GM23338 (cell line): Measurements from ENCODE around the gene MTOR. TPM values are rescaled to one million over a fixed set of nuclear protein-coding genes. Genes with fewer than 3 reads are reported as not detected.

ENCODE experiments used
- ATAC-seq: fragments of 200-7000 bp; cut with Tn5 transposase; 3 replicates; pipeline ENCODE4 v1.9.1; 2020
- DNase-seq: peaks from one replicate; pipeline ENCODE4 v3.0.0-alpha.2; 2015; ENCODE audit warnings: low spot score
- H2AFZ ChIP-seq: fragments of 200-600 bp; sonication (generic); 2 replicates; pipeline ENCODE4 v1.8.0; 2016; ENCODE audit warnings: antibody characterized with exemption, mild to moderate bottlenecking, moderate library complexity
- H3F3A ChIP-seq: fragments of 200-600 bp; sonication (generic); replicated peaks from 2 replicates; pipeline ENCODE4 v1.8.0; 2017; ENCODE audit warnings: antibody characterized with exemption, mixed run types, low read depth
- H3K27ac ChIP-seq: fragments of 200-600 bp; sonication (generic); 2 replicates; pipeline ENCODE4 v1.6.1; 2016; ENCODE audit warnings: low read depth
- H3K27me3 ChIP-seq: fragments of 200-600 bp; sonication (generic); 2 replicates; pipeline ENCODE4 v1.8.0; 2016; ENCODE audit warnings: mild to moderate bottlenecking, mixed run types, moderate library complexity; ENCODE audit not compliant: insufficient read depth
- H3K36me3 ChIP-seq: fragments of 200-600 bp; sonication (generic); 2 replicates; pipeline ENCODE4 v1.8.0; 2016; ENCODE audit warnings: mild to moderate bottlenecking; ENCODE audit not compliant: insufficient read depth
- H3K4me1 ChIP-seq: fragments of 200-600 bp; sonication (generic); 2 replicates; pipeline ENCODE4 v1.8.0; 2016; ENCODE audit warnings: mild to moderate bottlenecking, moderate library complexity; ENCODE audit not compliant: insufficient read depth
- H3K4me2 ChIP-seq: fragments of 200-600 bp; sonication (generic); 2 replicates; pipeline ENCODE4 v1.7.1; 2017; ENCODE audit warnings: mixed run types
- H3K4me3 ChIP-seq: fragments of 200-600 bp; sonication (generic); 2 replicates; pipeline ENCODE4 v1.6.1; 2016; ENCODE audit warnings: mixed run types
- H3K79me2 ChIP-seq: fragments of 200-600 bp; sonication (generic); replicated peaks from 2 replicates; pipeline ENCODE4 v1.8.0; 2017; ENCODE audit warnings: mild to moderate bottlenecking; ENCODE audit not compliant: insufficient read depth
- H3K9me2 ChIP-seq: fragments of 200-600 bp; sonication (generic); 2 replicates; pipeline ENCODE4 v1.8.0; 2017; ENCODE audit not compliant: insufficient read depth
- H4K20me1 ChIP-seq: fragments of 200-600 bp; sonication (generic); replicated peaks from 2 replicates; pipeline ENCODE4 v1.8.0; 2017; ENCODE audit warnings: mild to moderate bottlenecking; ENCODE audit not compliant: insufficient read depth
- H3K27ac Mint-ChIP-seq: 2 replicates; pipeline ENCODE4 v1.8.0; 2020; ENCODE audit warnings: inconsistent platforms, mild to moderate bottlenecking, moderate library complexity, mixed read lengths
- H3K27me3 Mint-ChIP-seq: 3 replicates; pipeline ENCODE4 v1.8.0; 2022; ENCODE audit warnings: low read depth, mild to moderate bottlenecking, moderate library complexity, mixed read lengths, inconsistent platforms; ENCODE audit not compliant: insufficient read depth, poor library complexity
- H3K36me3 Mint-ChIP-seq: 3 replicates; pipeline ENCODE4 v1.8.0; 2021; ENCODE audit warnings: low read depth, mild to moderate bottlenecking, inconsistent platforms, moderate library complexity, mixed read lengths
- H3K4me1 Mint-ChIP-seq: 3 replicates; pipeline ENCODE4 v1.8.0; 2020; ENCODE audit warnings: mild to moderate bottlenecking, inconsistent platforms, mixed read lengths
- H3K4me3 Mint-ChIP-seq: 3 replicates; pipeline ENCODE4 v1.8.0; 2021; ENCODE audit warnings: moderate library complexity, mild to moderate bottlenecking, inconsistent platforms, mixed read lengths
- H3K9me3 Mint-ChIP-seq: 3 replicates; pipeline ENCODE4 v1.8.0; 2020; ENCODE audit warnings: moderate library complexity, mild to moderate bottlenecking, inconsistent platforms, mixed read lengths
- CREB1 ChIP-seq: fragments of 250-450 bp; sonication (Bioruptor Pico); IDR thresholded peaks from 2 replicates; pipeline ENCODE4 v1.5.0; 2020; ENCODE audit warnings: low read depth, mild to moderate bottlenecking, moderate library complexity
- EZH2 ChIP-seq: fragments of 200-600 bp; sonication (generic); IDR thresholded peaks from one replicate; pipeline ENCODE4 v1.8.0; 2017; ENCODE audit warnings: antibody characterized with exemption, mild to moderate bottlenecking, low read depth; ENCODE audit not compliant: unreplicated experiment
- EZH2phosphoT487 ChIP-seq: fragments of 200-600 bp; sonication (generic); IDR thresholded peaks from one replicate; pipeline ENCODE4 v1.8.1; 2018; ENCODE audit warnings: antibody characterized with exemption; ENCODE audit not compliant: unreplicated experiment
- JUNB ChIP-seq: IDR thresholded peaks from one replicate; pipeline ENCODE4 v1.6.1; 2016; ENCODE audit warnings: antibody characterized with exemption; ENCODE audit not compliant: unreplicated experiment
- NANOG ChIP-seq: IDR thresholded peaks from 2 replicates; pipeline ENCODE4 v1.6.1; 2016; ENCODE audit warnings: antibody characterized with exemption, borderline replicate concordance
- POLR2AphosphoS5 ChIP-seq: IDR thresholded peaks from 2 replicates; pipeline ENCODE4 v1.6.1; 2016; ENCODE audit warnings: antibody characterized with exemption, low read depth
- STAT1 ChIP-seq: IDR thresholded peaks from one replicate; pipeline ENCODE4 v1.6.1; 2016; ENCODE audit warnings: antibody characterized with exemption; ENCODE audit not compliant: unreplicated experiment
- ZNF114 ChIP-seq: fragments of 250-450 bp; sonication (Bioruptor Pico); IDR thresholded peaks from 2 replicates; pipeline ENCODE4 v1.5.0; 2020; ENCODE audit warnings: mild to moderate bottlenecking, moderate library complexity
- ZNF331 ChIP-seq: fragments of 250-450 bp; sonication (Bioruptor Pico); IDR thresholded peaks from 2 replicates; pipeline ENCODE4 v1.5.0; 2020; ENCODE audit warnings: low read depth, mild to moderate bottlenecking, moderate library complexity
- polyA plus RNA-seq: library from polyadenylated mRNA; unstranded; fragments of >200 nt; fragmentation: Nextera tagmentation; extraction: Ambion mirVana; gene quantifications from 2 replicates; pipeline ENCODE4 v1.2.1, GENCODE V29; 2016
- total RNA-seq: library from RNA; depleted of rRNA; stranded (reverse); fragments of >200 nt; shearing (Covaris generic); gene quantifications from 2 replicates; pipeline ENCODE4 v1.2.3, GENCODE V29; 2014
- TF ChIP-seq, protein P1 (sequence below), 2 experiments: fragments of 200-600 bp in 1 of 2; sonication (generic) in 1 of 2; conservative IDR thresholded peaks; 2 replicates each; pipeline versions ENCODE4 v1.5.1 to v1.6.1; 2016 to 2017; ENCODE audit warnings: antibody characterized with exemption in 2 of 2, low read depth in 2 of 2, mild to moderate bottlenecking in 2 of 2, moderate library complexity in 1 of 2
- TF ChIP-seq, protein P2 (sequence below): IDR thresholded peaks from 2 replicates; pipeline ENCODE4 v1.6.1; 2016; ENCODE audit warnings: antibody characterized with exemption
- TF ChIP-seq, protein P3 (sequence below): fragments of 250-450 bp; sonication (Bioruptor Pico); IDR thresholded peaks from 2 replicates; pipeline ENCODE4 v1.5.0; 2020; ENCODE audit warnings: mild to moderate bottlenecking, moderate library complexity
- TF ChIP-seq, protein P4 (sequence below): IDR thresholded peaks from one replicate; pipeline ENCODE4 v1.6.1; 2018; ENCODE audit warnings: antibody characterized with exemption; ENCODE audit not compliant: unreplicated experiment

Gene MTOR
- total and polyA plus RNA-seq, 2 experiments from 2014 or later, result 22.8 to 98.0 TPM

DNA sequence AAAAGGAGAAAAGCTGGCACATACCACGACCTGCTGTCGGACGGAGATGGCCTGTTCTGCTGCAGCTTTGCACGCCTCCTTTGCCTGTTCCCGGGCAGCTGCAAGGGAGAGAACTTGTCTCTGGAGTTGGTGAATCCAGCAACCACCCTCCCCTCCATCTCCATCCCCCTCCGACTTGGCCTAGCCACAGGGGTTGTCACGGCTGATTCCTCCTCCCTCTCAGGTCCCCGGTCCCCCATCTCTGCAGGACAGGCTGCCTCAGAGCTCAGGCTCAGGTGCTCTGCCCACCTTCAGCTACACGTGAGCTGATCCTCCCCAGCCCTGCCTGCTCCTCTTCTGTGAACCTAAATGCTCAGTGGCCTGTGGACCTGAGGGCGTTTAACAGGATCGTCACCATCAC is 191.5 kb downstream of the MTOR start:
- no peak overlapping the region for H3K4me3 Mint-ChIP-seq

More for the DNA sequence above, 191.5 kb downstream of the MTOR start:
- no peaks in the 10 kb centered on the region for H3K79me2 ChIP-seq
- H3K27ac ChIP-seq, result no peak overlapping the region
- ATAC-seq (no peak), DNase-seq (no peak)
- Mint-ChIP-seq H3K27me3 (peaks cover 4% of the 10 kb centered on the region), H3K4me1 (peaks cover 6% of the 10 kb centered on the region; the same call in 2 of the 3 replicates), H3K27ac (0 out of 2 replicates have a peak overlapping the region, but pooled peaks have one; percentile 43), H3K9me3 (no peaks in the 10 kb centered on the region), H3K36me3 (peaks cover 86% of the 10 kb centered on the region)
- H3K4me3 ChIP-seq, result no peak overlapping the region
- peaks cover 10% of the 10 kb centered on the region; the same call in 1 of the 2 replicates for H3F3A ChIP-seq
- H3K36me3 ChIP-seq, result peaks cover 54% of the 10 kb centered on the region
- no peak overlapping the region for H3K4me2 ChIP-seq
- H2AFZ ChIP-seq, result no peak overlapping the region
- no peaks in the 10 kb centered on the region for H3K27me3 ChIP-seq
- H3K4me1 ChIP-seq, result no peaks in the 10 kb centered on the region
- H4K20me1 ChIP-seq, result peaks cover 7% of the 10 kb centered on the region
- no peaks in the 10 kb centered on the region for H3K9me2 ChIP-seq
- TF ChIP-seq EZH2 (no peak), JUNB (no peak), ZNF331 (CRISPR knock-in tag) (no peak), CREB1 (CRISPR knock-in tag) (no peak), STAT1 (no peak), NANOG (no peak), ZNF114 (CRISPR knock-in tag) (no peak), EZH2phosphoT487 (no peak), POLR2AphosphoS5 (no peak)
- TF ChIP-seq, protein P1, sequence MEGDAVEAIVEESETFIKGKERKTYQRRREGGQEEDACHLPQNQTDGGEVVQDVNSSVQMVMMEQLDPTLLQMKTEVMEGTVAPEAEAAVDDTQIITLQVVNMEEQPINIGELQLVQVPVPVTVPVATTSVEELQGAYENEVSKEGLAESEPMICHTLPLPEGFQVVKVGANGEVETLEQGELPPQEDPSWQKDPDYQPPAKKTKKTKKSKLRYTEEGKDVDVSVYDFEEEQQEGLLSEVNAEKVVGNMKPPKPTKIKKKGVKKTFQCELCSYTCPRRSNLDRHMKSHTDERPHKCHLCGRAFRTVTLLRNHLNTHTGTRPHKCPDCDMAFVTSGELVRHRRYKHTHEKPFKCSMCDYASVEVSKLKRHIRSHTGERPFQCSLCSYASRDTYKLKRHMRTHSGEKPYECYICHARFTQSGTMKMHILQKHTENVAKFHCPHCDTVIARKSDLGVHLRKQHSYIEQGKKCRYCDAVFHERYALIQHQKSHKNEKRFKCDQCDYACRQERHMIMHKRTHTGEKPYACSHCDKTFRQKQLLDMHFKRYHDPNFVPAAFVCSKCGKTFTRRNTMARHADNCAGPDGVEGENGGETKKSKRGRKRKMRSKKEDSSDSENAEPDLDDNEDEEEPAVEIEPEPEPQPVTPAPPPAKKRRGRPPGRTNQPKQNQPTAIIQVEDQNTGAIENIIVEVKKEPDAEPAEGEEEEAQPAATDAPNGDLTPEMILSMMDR (conservative IDR thresholded peaks at IDR 0.05; ENCODE audit: low read depth in 2 of 2), result no peak
- TF ChIP-seq, protein P2, sequence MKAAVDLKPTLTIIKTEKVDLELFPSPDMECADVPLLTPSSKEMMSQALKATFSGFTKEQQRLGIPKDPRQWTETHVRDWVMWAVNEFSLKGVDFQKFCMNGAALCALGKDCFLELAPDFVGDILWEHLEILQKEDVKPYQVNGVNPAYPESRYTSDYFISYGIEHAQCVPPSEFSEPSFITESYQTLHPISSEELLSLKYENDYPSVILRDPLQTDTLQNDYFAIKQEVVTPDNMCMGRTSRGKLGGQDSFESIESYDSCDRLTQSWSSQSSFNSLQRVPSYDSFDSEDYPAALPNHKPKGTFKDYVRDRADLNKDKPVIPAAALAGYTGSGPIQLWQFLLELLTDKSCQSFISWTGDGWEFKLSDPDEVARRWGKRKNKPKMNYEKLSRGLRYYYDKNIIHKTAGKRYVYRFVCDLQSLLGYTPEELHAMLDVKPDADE, result no peak
- TF ChIP-seq, protein P3, sequence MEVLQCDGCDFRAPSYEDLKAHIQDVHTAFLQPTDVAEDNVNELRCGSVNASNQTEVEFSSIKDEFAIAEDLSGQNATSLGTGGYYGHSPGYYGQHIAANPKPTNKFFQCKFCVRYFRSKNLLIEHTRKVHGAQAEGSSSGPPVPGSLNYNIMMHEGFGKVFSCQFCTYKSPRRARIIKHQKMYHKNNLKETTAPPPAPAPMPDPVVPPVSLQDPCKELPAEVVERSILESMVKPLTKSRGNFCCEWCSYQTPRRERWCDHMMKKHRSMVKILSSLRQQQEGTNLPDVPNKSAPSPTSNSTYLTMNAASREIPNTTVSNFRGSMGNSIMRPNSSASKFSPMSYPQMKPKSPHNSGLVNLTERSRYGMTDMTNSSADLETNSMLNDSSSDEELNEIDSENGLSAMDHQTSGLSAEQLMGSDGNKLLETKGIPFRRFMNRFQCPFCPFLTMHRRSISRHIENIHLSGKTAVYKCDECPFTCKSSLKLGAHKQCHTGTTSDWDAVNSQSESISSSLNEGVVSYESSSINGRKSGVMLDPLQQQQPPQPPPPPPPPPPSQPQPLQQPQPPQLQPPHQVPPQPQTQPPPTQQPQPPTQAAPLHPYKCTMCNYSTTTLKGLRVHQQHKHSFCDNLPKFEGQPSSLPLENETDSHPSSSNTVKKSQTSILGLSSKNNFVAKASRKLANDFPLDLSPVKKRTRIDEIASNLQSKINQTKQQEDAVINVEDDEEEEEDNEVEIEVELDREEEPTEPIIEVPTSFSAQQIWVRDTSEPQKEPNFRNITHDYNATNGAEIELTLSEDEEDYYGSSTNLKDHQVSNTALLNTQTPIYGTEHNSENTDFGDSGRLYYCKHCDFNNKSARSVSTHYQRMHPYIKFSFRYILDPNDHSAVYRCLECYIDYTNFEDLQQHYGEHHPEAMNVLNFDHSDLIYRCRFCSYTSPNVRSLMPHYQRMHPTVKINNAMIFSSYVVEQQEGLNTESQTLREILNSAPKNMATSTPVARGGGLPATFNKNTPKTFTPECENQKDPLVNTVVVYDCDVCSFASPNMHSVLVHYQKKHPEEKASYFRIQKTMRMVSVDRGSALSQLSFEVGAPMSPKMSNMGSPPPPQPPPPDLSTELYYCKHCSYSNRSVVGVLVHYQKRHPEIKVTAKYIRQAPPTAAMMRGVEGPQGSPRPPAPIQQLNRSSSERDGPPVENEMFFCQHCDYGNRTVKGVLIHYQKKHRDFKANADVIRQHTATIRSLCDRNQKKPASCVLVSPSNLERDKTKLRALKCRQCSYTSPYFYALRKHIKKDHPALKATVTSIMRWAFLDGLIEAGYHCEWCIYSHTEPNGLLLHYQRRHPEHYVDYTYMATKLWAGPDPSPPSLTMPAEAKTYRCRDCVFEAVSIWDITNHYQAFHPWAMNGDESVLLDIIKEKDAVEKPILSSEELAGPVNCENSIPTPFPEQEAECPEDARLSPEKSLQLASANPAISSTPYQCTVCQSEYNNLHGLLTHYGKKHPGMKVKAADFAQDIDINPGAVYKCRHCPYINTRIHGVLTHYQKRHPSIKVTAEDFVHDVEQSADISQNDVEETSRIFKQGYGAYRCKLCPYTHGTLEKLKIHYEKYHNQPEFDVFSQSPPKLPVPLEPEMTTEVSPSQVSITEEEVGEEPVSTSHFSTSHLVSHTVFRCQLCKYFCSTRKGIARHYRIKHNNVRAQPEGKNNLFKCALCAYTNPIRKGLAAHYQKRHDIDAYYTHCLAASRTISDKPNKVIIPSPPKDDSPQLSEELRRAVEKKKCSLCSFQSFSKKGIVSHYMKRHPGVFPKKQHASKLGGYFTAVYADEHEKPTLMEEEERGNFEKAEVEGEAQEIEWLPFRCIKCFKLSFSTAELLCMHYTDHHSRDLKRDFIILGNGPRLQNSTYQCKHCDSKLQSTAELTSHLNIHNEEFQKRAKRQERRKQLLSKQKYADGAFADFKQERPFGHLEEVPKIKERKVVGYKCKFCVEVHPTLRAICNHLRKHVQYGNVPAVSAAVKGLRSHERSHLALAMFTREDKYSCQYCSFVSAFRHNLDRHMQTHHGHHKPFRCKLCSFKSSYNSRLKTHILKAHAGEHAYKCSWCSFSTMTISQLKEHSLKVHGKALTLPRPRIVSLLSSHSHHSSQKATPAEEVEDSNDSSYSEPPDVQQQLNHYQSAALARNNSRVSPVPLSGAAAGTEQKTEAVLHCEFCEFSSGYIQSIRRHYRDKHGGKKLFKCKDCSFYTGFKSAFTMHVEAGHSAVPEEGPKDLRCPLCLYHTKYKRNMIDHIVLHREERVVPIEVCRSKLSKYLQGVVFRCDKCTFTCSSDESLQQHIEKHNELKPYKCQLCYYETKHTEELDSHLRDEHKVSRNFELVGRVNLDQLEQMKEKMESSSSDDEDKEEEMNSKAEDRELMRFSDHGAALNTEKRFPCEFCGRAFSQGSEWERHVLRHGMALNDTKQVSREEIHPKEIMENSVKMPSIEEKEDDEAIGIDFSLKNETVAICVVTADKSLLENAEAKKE (CRISPR knock-in tag), result no peak
- TF ChIP-seq, protein P4, sequence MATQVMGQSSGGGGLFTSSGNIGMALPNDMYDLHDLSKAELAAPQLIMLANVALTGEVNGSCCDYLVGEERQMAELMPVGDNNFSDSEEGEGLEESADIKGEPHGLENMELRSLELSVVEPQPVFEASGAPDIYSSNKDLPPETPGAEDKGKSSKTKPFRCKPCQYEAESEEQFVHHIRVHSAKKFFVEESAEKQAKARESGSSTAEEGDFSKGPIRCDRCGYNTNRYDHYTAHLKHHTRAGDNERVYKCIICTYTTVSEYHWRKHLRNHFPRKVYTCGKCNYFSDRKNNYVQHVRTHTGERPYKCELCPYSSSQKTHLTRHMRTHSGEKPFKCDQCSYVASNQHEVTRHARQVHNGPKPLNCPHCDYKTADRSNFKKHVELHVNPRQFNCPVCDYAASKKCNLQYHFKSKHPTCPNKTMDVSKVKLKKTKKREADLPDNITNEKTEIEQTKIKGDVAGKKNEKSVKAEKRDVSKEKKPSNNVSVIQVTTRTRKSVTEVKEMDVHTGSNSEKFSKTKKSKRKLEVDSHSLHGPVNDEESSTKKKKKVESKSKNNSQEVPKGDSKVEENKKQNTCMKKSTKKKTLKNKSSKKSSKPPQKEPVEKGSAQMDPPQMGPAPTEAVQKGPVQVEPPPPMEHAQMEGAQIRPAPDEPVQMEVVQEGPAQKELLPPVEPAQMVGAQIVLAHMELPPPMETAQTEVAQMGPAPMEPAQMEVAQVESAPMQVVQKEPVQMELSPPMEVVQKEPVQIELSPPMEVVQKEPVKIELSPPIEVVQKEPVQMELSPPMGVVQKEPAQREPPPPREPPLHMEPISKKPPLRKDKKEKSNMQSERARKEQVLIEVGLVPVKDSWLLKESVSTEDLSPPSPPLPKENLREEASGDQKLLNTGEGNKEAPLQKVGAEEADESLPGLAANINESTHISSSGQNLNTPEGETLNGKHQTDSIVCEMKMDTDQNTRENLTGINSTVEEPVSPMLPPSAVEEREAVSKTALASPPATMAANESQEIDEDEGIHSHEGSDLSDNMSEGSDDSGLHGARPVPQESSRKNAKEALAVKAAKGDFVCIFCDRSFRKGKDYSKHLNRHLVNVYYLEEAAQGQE, result no peak
